ENCODE results near the gene HGS.

Gene HGS

DNA sequence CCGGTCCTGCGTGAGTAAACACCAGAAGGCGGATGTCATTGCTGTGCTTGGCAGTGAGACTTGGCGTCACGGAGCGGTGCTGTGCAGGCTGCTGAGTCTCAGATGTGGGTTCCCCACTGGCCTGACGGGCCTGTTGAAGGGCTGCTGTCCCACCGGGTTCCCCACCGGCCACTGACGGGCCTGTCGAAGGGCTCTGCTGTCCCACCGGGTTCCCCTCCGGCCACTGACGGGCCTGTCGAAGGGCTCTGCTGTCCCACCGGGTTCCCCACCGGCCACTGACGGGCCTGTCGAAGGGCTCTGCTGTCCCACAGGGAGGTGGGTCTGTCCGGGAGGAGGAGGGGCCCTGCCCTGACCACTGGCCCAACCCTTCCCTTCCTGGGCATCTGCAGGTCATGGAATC is 2.8 kb downstream of the HGS start:
- DNase-seq (ENCODE audit: extremely low spot score): no peak
- ChIA-PET POLR2A (interaction anchor here (6.2 kb wide), 1 partner anchor 16 kb away, joined by 120 read pairs; the partner anchor contains the start of gene MRPL12), CTCF (no interaction called here)
- TF ChIP-seq, protein P1, sequence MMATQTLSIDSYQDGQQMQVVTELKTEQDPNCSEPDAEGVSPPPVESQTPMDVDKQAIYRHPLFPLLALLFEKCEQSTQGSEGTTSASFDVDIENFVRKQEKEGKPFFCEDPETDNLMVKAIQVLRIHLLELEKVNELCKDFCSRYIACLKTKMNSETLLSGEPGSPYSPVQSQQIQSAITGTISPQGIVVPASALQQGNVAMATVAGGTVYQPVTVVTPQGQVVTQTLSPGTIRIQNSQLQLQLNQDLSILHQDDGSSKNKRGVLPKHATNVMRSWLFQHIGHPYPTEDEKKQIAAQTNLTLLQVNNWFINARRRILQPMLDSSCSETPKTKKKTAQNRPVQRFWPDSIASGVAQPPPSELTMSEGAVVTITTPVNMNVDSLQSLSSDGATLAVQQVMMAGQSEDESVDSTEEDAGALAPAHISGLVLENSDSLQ (IDR thresholded peaks at IDR 0.05): no peak
- TF ChIP-seq ELF4 (IDR thresholded peaks at IDR 0.05) (no peak), LEF1 (IDR thresholded peaks at IDR 0.05; ENCODE audit: borderline replicate concordance) (no peak), FOXM1 (IDR thresholded peaks at IDR 0.05; ENCODE audit: borderline replicate concordance) (no peak), NFRKB (IDR thresholded peaks at IDR 0.05) (no peak), L3MBTL2 (conservative IDR thresholded peaks at IDR 0.05) (no peak), FOXK2 (IDR thresholded peaks at IDR 0.05) (no peak), BHLHE40 (IDR thresholded peaks at IDR 0.05; ENCODE audit: borderline replicate concordance) (no peak), SUZ12 (IDR thresholded peaks at IDR 0.05) (no peak), HDGF (IDR thresholded peaks at IDR 0.05; ENCODE audit: borderline replicate concordance) (no peak), ARNT (IDR thresholded peaks at IDR 0.05) (no peak), TARDBP (IDR thresholded peaks at IDR 0.05) (no peak), FOXA1 (IDR thresholded peaks at IDR 0.05) (no peak), ZNF384 (IDR thresholded peaks at IDR 0.05) (no peak), SP1 (IDR thresholded peaks at IDR 0.05) (no peak), CTBP1 (IDR thresholded peaks at IDR 0.05; ENCODE audit: borderline replicate concordance) (no peak)

DNA sequence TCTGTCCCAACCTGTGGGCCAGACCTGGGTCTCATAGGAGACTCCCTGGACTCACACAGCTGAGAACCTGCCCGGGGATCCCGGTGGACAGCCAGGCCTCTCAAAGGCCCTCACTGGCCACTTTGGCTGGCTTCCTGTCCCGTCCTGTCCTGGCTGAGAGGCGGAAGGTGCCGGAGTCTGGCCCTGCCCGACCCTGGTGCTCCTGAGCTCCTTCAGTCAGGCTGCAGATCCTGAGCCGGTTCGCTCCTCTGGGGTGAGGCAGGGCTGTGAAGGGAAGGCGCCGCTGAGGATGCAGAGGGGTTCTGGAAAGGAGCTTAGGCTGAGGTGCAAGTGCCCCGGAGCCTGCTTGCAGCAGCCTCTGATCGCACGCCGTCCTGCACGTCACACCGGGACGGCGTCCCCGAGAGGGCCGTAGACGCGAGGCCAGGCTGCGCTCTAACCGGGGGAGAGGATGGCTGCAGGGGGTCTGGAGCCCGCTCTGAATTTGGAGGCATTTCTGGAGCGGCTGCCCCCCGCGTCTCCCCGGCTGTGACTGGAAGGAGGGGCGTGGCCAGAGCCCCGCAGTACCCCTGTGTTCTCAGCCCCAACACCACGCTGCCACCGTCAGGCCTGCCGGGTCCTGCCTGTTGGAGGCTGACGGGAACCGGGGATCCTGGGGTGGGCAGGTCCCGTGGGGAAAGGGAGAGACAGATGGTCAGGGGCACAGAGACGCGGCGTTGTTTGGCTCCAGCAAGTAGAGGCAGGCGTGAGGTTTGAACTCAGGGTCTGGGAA is 4.1 kb downstream of the HGS start:
- TF ChIP-seq HDGF (IDR thresholded peaks at IDR 0.05; ENCODE audit: borderline replicate concordance) (no peak), SP1 (IDR thresholded peaks at IDR 0.05) (no peak), L3MBTL2 (conservative IDR thresholded peaks at IDR 0.05) (no peak), FOXK2 (IDR thresholded peaks at IDR 0.05) (no peak), FOXM1 (IDR thresholded peaks at IDR 0.05; ENCODE audit: borderline replicate concordance) (no peak), ELF4 (IDR thresholded peaks at IDR 0.05) (no peak), FOXA1 (IDR thresholded peaks at IDR 0.05) (no peak), SUZ12 (IDR thresholded peaks at IDR 0.05) (no peak), CTBP1 (IDR thresholded peaks at IDR 0.05; ENCODE audit: borderline replicate concordance) (no peak), TARDBP (IDR thresholded peaks at IDR 0.05) (no peak), ZNF384 (IDR thresholded peaks at IDR 0.05) (no peak), ARNT (IDR thresholded peaks at IDR 0.05) (no peak), BHLHE40 (IDR thresholded peaks at IDR 0.05; ENCODE audit: borderline replicate concordance) (no peak), LEF1 (IDR thresholded peaks at IDR 0.05; ENCODE audit: borderline replicate concordance) (no peak)
- TF ChIP-seq, protein P1 (IDR thresholded peaks at IDR 0.05): no peak
- ChIA-PET CTCF (no interaction called here), POLR2A (interaction anchor here (6.2 kb wide), 1 partner anchor 15 kb away, joined by 120 read pairs; the partner anchor contains the start of gene MRPL12)
- no peak for DNase-seq (ENCODE audit: extremely low spot score)

DNA sequence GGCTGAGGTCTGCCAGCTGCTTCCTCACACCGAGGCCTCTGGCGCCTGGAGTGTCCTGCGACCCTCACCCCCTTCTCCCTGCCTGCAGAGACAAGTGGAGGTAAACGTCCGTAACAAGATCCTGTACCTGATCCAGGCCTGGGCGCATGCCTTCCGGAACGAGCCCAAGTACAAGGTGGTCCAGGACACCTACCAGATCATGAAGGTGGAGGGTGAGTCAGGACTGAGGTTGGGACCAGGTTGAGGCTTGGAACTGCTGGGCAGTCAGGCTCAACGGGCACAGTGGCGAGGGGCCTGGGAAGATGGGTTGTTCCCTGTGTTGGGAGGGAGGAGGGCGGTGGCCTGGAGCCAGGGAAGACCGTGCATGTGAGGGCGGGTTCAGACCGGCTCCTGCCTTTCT is 4.8 kb downstream of the HGS start:
- ChIA-PET CTCF (no interaction called here), POLR2A (no interaction called here)
- no peak for DNase-seq (ENCODE audit: extremely low spot score)
- TF ChIP-seq L3MBTL2 (conservative IDR thresholded peaks at IDR 0.05) (no peak), TARDBP (IDR thresholded peaks at IDR 0.05) (no peak), LEF1 (IDR thresholded peaks at IDR 0.05; ENCODE audit: borderline replicate concordance) (no peak), HDGF (IDR thresholded peaks at IDR 0.05; ENCODE audit: borderline replicate concordance) (no peak), FOXM1 (IDR thresholded peaks at IDR 0.05; ENCODE audit: borderline replicate concordance) (no peak), SP1 (IDR thresholded peaks at IDR 0.05) (no peak), CTBP1 (IDR thresholded peaks at IDR 0.05; ENCODE audit: borderline replicate concordance) (no peak), BHLHE40 (IDR thresholded peaks at IDR 0.05; ENCODE audit: borderline replicate concordance) (no peak), FOXK2 (IDR thresholded peaks at IDR 0.05) (no peak), ARNT (IDR thresholded peaks at IDR 0.05) (no peak), ELF4 (IDR thresholded peaks at IDR 0.05) (no peak), ZNF384 (IDR thresholded peaks at IDR 0.05) (no peak)
- TF ChIP-seq, protein P1 (IDR thresholded peaks at IDR 0.05): no peak

DNA sequence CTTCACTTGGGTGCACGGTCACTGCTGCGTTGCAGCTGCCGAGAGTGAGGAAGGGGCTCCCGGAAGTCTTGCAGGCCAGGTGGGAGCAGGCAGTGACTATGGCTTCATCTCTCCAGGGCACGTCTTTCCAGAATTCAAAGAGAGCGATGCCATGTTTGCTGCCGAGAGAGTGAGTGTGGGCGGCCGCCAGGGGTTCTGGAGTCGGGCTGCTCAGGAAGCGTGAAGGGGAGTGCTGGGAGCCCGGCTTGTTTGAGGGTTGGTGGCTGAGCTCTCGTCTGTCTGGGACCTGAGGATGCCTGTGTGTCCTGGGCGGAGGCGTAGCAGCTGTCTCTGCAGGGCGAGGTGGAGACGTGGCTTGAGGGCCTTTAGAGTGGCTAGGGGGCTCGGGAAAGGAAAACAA is 6.3 kb downstream of the HGS start:
- ChIA-PET CTCF (no interaction called here), POLR2A (interaction anchor here (3.2 kb wide), 1 partner anchor 12 kb away, joined by 22 read pairs; the partner anchor contains the start of gene MRPL12)
- DNase-seq (ENCODE audit: extremely low spot score): no peak
- TF ChIP-seq FOXK2 (IDR thresholded peaks at IDR 0.05) (no peak), NFRKB (IDR thresholded peaks at IDR 0.05) (no peak), LEF1 (IDR thresholded peaks at IDR 0.05; ENCODE audit: borderline replicate concordance) (no peak), BHLHE40 (IDR thresholded peaks at IDR 0.05; ENCODE audit: borderline replicate concordance) (no peak), TARDBP (IDR thresholded peaks at IDR 0.05) (no peak), HDGF (IDR thresholded peaks at IDR 0.05; ENCODE audit: borderline replicate concordance) (no peak)

DNA sequence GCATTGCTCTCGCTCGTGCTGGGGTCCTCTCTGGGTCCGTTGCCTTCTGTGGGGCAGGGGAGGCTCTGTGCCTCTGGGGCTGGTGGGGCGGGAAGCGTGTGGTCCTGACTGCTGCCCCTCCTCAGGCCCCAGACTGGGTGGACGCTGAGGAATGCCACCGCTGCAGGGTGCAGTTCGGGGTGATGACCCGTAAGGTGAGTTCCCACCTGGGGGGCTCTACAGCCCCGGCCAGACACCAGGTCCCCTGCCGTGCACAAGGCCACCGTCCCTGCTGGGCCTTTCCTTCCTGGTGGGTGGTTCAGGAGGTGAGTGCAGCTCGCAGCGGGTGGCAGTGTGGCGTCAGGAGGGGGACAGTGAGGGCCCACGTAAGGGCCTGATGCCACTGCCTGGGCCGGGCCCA is 6.7 kb downstream of the HGS start:
- ChIA-PET POLR2A (interaction anchor here (3.2 kb wide), 1 partner anchor 12 kb away, joined by 22 read pairs; the partner anchor contains the start of gene MRPL12), CTCF (no interaction called here)
- no peak for DNase-seq (ENCODE audit: extremely low spot score)
- no peak for TF ChIP-seq FOXK2 (IDR thresholded peaks at IDR 0.05)
- TF ChIP-seq SUZ12 (IDR thresholded peaks at IDR 0.05): no peak
- TF ChIP-seq, protein P1 (IDR thresholded peaks at IDR 0.05): no peak
